ENCODE measurements around the gene APP. TPM values are rescaled to one million over a fixed set of nuclear protein-coding genes. Genes with fewer than 3 reads are reported as not detected.

Gene APP
- total RNA-seq, 2 donors from 2014 or later = 460 to 557 TPM

DNA sequence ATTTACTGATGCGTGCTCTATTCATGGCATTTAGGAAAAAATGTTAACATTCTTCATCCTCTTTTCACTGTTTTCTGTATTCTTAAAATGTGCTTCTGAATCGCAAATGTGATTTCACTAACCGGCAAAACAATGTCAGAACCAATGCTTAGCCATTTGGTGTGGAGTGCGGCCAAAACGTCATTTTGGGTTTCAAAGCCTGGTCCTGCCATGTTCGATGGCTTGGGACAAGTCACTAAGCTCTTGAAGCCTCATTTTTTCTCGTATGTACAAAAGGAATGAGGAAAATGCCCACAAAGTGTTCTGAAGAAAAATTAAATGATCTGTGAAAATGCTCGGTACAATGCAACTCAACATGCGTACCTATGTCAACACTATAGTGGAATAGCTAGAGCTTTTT lies 175.3 kb downstream of the APP start:
- Mint-ChIP-seq H3K4me3 (no peak overlapping the region), H3K4me1 (peaks cover 43% of the 10 kb centered on the region), H3K27ac (no peak overlapping the region), H3K27me3 (ENCODE audit: insufficient read depth) (no peaks in the 10 kb centered on the region), H3K9me3 (no peaks in the 10 kb centered on the region), H3K36me3 (ENCODE audit: low read depth) (peaks cover 52% of the 10 kb centered on the region)
- Histone ChIP-seq H3K27ac (ENCODE audit: low read depth, low read length) (no peak overlapping the region), H3K4me1 (ENCODE audit: control insufficient read depth, insufficient read depth, low read length) (peaks cover 10% of the 10 kb centered on the region), H3K9ac (ENCODE audit: extremely low read depth, low read length, poor library complexity, severe bottlenecking) (no peak overlapping the region), H3K27me3 (ENCODE audit: control insufficient read depth, insufficient read depth, low read length, poor library complexity, severe bottlenecking) (no peaks in the 10 kb centered on the region), H3K4me3 (ENCODE audit: low read length) (no peak overlapping the region), H3K36me3 (ENCODE audit: control insufficient read depth, insufficient read depth, low read length) (peaks cover 58% of the 10 kb centered on the region), H3K9me3 (ENCODE audit: control insufficient read depth, low read length) (no peaks in the 10 kb centered on the region)
- no peak for TF ChIP-seq CTCF (conservative IDR thresholded peaks at IDR 0.05)
- WGBS, 2 experiments (ENCODE audit: insufficient coverage in 1 of 2, insufficient read length in 1 of 2) = 94 to 97% methylated on average over 9 of the region's 9 CpGs
- DNase-seq = no peak

DNA sequence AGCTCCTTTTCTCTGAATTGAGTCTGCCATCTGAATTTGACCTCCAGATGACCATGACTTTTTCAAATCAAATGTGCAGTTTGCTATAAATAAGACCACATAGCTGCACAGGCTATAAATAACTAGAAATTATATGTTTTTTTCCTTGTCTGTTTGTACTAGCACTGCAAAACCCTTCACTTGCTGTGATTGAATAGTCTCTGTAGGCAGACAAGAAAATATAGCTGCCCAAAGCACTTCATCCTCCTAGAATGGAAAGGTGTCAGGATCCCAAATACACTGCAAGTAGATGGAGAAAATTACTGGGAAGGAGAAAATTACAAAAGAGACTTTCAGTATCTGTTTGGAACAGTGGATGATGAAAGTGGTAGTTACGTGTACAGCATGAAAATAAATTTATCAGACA lies 175.8 kb downstream of the APP start:
- no peak overlapping the region for H3K27ac ChIP-seq (ENCODE audit: low read depth, low read length)
- H3K9me3 ChIP-seq (ENCODE audit: control insufficient read depth, low read length) = no peaks in the 10 kb centered on the region
- H3K4me3 Mint-ChIP-seq = no peak overlapping the region
- H3K27me3 ChIP-seq (ENCODE audit: control insufficient read depth, insufficient read depth, low read length, poor library complexity, severe bottlenecking) = no peaks in the 10 kb centered on the region
- H3K9ac ChIP-seq (ENCODE audit: extremely low read depth, low read length, poor library complexity, severe bottlenecking) = no peak overlapping the region
- H3K4me1 ChIP-seq (ENCODE audit: control insufficient read depth, insufficient read depth, low read length) = peaks cover 10% of the 10 kb centered on the region
- no peaks in the 10 kb centered on the region for H3K9me3 Mint-ChIP-seq
- peaks cover 57% of the 10 kb centered on the region for H3K36me3 ChIP-seq (ENCODE audit: control insufficient read depth, insufficient read depth, low read length)
- H3K4me1 Mint-ChIP-seq = peaks cover 38% of the 10 kb centered on the region
- H3K27ac Mint-ChIP-seq = no peak overlapping the region
- 100% methylated on average over 1 of the region's 1 CpG; no CpG with 5 or more reads in 1 of the 2 experiments for WGBS, 2 experiments (ENCODE audit: insufficient coverage in 1 of 2, insufficient read length in 1 of 2)
- H3K4me3 ChIP-seq (ENCODE audit: low read length) = no peak overlapping the region
- H3K36me3 Mint-ChIP-seq (ENCODE audit: low read depth) = peaks cover 55% of the 10 kb centered on the region
- no peak for TF ChIP-seq CTCF (conservative IDR thresholded peaks at IDR 0.05)
- no peaks in the 10 kb centered on the region for H3K27me3 Mint-ChIP-seq (ENCODE audit: insufficient read depth)
- no peak for DNase-seq

- Histone ChIP-seq H3K9ac (ENCODE audit: extremely low read depth, low read length, poor library complexity, severe bottlenecking) (no peak overlapping the region), H3K4me1 (ENCODE audit: control insufficient read depth, insufficient read depth, low read length) (no peaks in the 10 kb centered on the region), H3K27ac (ENCODE audit: low read depth, low read length) (no peak overlapping the region), H3K36me3 (ENCODE audit: control insufficient read depth, insufficient read depth, low read length) (peaks cover 57% of the 10 kb centered on the region), H3K9me3 (ENCODE audit: control insufficient read depth, low read length) (no peaks in the 10 kb centered on the region), H3K27me3 (ENCODE audit: control insufficient read depth, insufficient read depth, low read length, poor library complexity, severe bottlenecking) (no peaks in the 10 kb centered on the region), H3K4me3 (ENCODE audit: low read length) (no peak overlapping the region)
- Mint-ChIP-seq H3K4me3 (no peak overlapping the region), H3K36me3 (ENCODE audit: low read depth) (peaks cover 55% of the 10 kb centered on the region), H3K27me3 (ENCODE audit: insufficient read depth) (no peaks in the 10 kb centered on the region), H3K4me1 (peaks cover 21% of the 10 kb centered on the region), H3K9me3 (no peaks in the 10 kb centered on the region), H3K27ac (no peak overlapping the region)
- DNase-seq = no peak
- no peak for TF ChIP-seq CTCF (conservative IDR thresholded peaks at IDR 0.05)
- WGBS, 2 experiments (ENCODE audit: insufficient coverage in 1 of 2, insufficient read length in 1 of 2) = 94 to 98% methylated on average over 7 of the region's 7 CpGs
These were observed 181.8 kb downstream of the APP start for GRCh38 chr21:25988738-25989137.

All from endodermal cell (in vitro differentiated cells).